ENCODE measurements around the gene ARL6IP4.
"Not testable (repeated sequence)": the region's sequence is repeated elsewhere in the genome, so short reads cannot be mapped to it uniquely, and the experiment has no call there.

Gene ARL6IP4

GRCh38 chr12:122980183-122981035, at the start of gene ARL6IP4:
Gene ARL6IP4 (plus strand): TSS chr12:122980681. CDS start chr12:122981140, 459 bp downstream.
- peak; percentile 12 for DNase-seq

- no peak for DNase-seq
Observed at GRCh38 chr12:122932207-122932606, 48.3 kb upstream of the ARL6IP4 start.

GRCh38 chr12:122934722-122935121, 45.8 kb upstream of the ARL6IP4 start:
- DNase-seq = no peak

GRCh38 chr12:122935318-122935717, 45.2 kb upstream of the ARL6IP4 start:
- DNase-seq = no peak

GRCh38 chr12:122937622-122938091, 42.8 kb upstream of the ARL6IP4 start:
- no peak for DNase-seq

GRCh38 chr12:122939125-122939524, 41.4 kb upstream of the ARL6IP4 start:
- no peak for DNase-seq

GRCh38 chr12:122941351-122941750, 39.1 kb upstream of the ARL6IP4 start:
- DNase-seq = not testable (repeated sequence)

- no peak for DNase-seq
Observed at GRCh38 chr12:122942637-122943036, 37.8 kb upstream of the ARL6IP4 start.

GRCh38 chr12:122943196-122943595, 37.3 kb upstream of the ARL6IP4 start:
- no peak for DNase-seq

- DNase-seq = no peak
Observed at GRCh38 chr12:122944605-122945592, 35.6 kb upstream of the ARL6IP4 start.

- no peak for DNase-seq
Observed at GRCh38 chr12:122946690-122947341, 33.7 kb upstream of the ARL6IP4 start.

- no peak for DNase-seq
Observed at GRCh38 chr12:122947352-122947792, 33.1 kb upstream of the ARL6IP4 start.

- no peak for DNase-seq
Observed at GRCh38 chr12:122948605-122949004, 31.9 kb upstream of the ARL6IP4 start.

- no peak for DNase-seq
Observed at GRCh38 chr12:122949405-122949804, 31.1 kb upstream of the ARL6IP4 start.

- DNase-seq = no peak
Observed at GRCh38 chr12:122949816-122950675, 30.4 kb upstream of the ARL6IP4 start.

- DNase-seq = no peak
Observed at GRCh38 chr12:122951406-122951805, 29.1 kb upstream of the ARL6IP4 start.

- DNase-seq = peak; percentile 9
Observed at GRCh38 chr12:122951979-122952892, 28.2 kb upstream of the ARL6IP4 start.

GRCh38 chr12:122955156-122955555, 25.3 kb upstream of the ARL6IP4 start:
- DNase-seq = no peak

- no peak for DNase-seq
Observed at GRCh38 chr12:122956035-122956434, 24.4 kb upstream of the ARL6IP4 start.

- DNase-seq = no peak
Observed at GRCh38 chr12:122958198-122958888, 22.1 kb upstream of the ARL6IP4 start.
